Mesendoderm (in vitro differentiated cells): ENCODE data around the gene TIMM13.

Experiments
- DNase-seq: peaks from one replicate; pipeline ENCODE4 v3.0.0; 2013
- H2AK5ac ChIP-seq: 2 replicates; pipeline ENCODE4 v1.6.1; 2013; ENCODE audit warnings: low read length, inconsistent platforms
- H2BK120ac ChIP-seq: 2 replicates; pipeline ENCODE4 v1.6.1; 2013; ENCODE audit warnings: low read depth, mild to moderate bottlenecking, low read length, moderate library complexity, mixed read lengths
- H2BK15ac ChIP-seq: replicated peaks from 2 replicates; pipeline ENCODE4 v1.6.1; 2013; ENCODE audit warnings: low read depth, mild to moderate bottlenecking, moderate library complexity
- H2BK5ac ChIP-seq: 2 replicates; pipeline ENCODE4 v1.6.1; 2013; ENCODE audit warnings: low read length, inconsistent platforms
- H3K18ac ChIP-seq: 2 replicates; pipeline ENCODE4 v1.6.1; 2013; ENCODE audit warnings: mild to moderate bottlenecking, low read length, mixed read lengths
- H3K23ac ChIP-seq: one replicate; pipeline ENCODE4 v1.6.1; 2013; ENCODE audit warnings: low read length
- H3K27ac ChIP-seq: 2 replicates; pipeline ENCODE4 v1.5.1; 2013; ENCODE audit warnings: low read depth, mild to moderate bottlenecking, inconsistent platforms, low read length, moderate library complexity
- H3K27me3 ChIP-seq: 2 replicates; pipeline ENCODE4 v1.6.1; 2013; ENCODE audit warnings: low read length, control low read depth, mild to moderate bottlenecking, inconsistent platforms; ENCODE audit not compliant: insufficient read depth, poor library complexity
- H3K36me3 ChIP-seq: 2 replicates; pipeline ENCODE4 v1.6.1; 2013; ENCODE audit warnings: low read length, inconsistent platforms; ENCODE audit not compliant: control insufficient read depth, insufficient read depth
- H3K4ac ChIP-seq: one replicate; pipeline ENCODE4 v1.6.1; 2013; ENCODE audit warnings: low read depth, mild to moderate bottlenecking, low read length, moderate library complexity
- H3K4me1 ChIP-seq: 2 replicates; pipeline ENCODE4 v1.6.1; 2013; ENCODE audit warnings: low read depth, low read length, inconsistent platforms; ENCODE audit not compliant: control insufficient read depth
- H3K4me2 ChIP-seq: 2 replicates; pipeline ENCODE4 v1.6.1; 2013; ENCODE audit warnings: low read length
- H3K4me3 ChIP-seq: 2 replicates; pipeline ENCODE4 v1.5.1; 2013; ENCODE audit warnings: mild to moderate bottlenecking, low read length
- H3K56ac ChIP-seq: one replicate; pipeline ENCODE4 v1.6.1; 2013; ENCODE audit warnings: low read length
- H3K79me1 ChIP-seq: 2 replicates; pipeline ENCODE4 v1.6.1; 2013; ENCODE audit warnings: low read length, inconsistent platforms
- H3K79me2 ChIP-seq: 2 replicates; pipeline ENCODE4 v1.6.1; 2013; ENCODE audit warnings: mild to moderate bottlenecking, low read length; ENCODE audit not compliant: control insufficient read depth, insufficient read depth
- H3K9ac ChIP-seq: 2 replicates; pipeline ENCODE4 v1.6.1; 2013; ENCODE audit warnings: low read length, inconsistent platforms
- H4K5ac ChIP-seq: one replicate; pipeline ENCODE4 v1.6.1; 2013; ENCODE audit warnings: low read length
- H4K8ac ChIP-seq: one replicate; pipeline ENCODE4 v1.6.1; 2013; ENCODE audit warnings: low read depth, mild to moderate bottlenecking, control low read depth, low read length, moderate library complexity
- WGBS: extraction: QIAGEN DNeasy Blood & Tissue Kit; methylation state at CpG from one replicate; pipeline ENCODE4 v1.1.7; 2013; ENCODE audit warnings: low lambda C conversion rate, missing lambda C conversion rate; ENCODE audit not compliant: insufficient coverage; ENCODE audit errors: extremely low coverage; 5-methylcytosine and 5-hydroxymethylcytosine counted together

The TIMM13 gene

GRCh38 chr19:2453431-2454025 is 26.1 kb upstream of the TIMM13 start:
- WGBS: no CpG with 5 or more reads among the region's 19 CpGs

GRCh38 chr19:2451741-2452140 is 24.4 kb upstream of the TIMM13 start:
- H3K56ac ChIP-seq: no peak overlapping the region
- H4K8ac ChIP-seq: no peak overlapping the region
- H3K4ac ChIP-seq: no peak overlapping the region
- no peaks in the 10 kb centered on the region for H3K27me3 ChIP-seq
- no peak overlapping the region for H2BK120ac ChIP-seq
- WGBS: no CpG with 5 or more reads among the region's 18 CpGs
- DNase-seq: no peak
- H3K36me3 ChIP-seq: no peaks in the 10 kb centered on the region
- H2BK5ac ChIP-seq: no peak overlapping the region
- no peak overlapping the region for H3K18ac ChIP-seq
- H3K79me1 ChIP-seq: peaks cover 18% of the 10 kb centered on the region
- no peak overlapping the region for H2AK5ac ChIP-seq
- H3K27ac ChIP-seq: no peak overlapping the region
- H2BK15ac ChIP-seq: no peak overlapping the region
- no peaks in the 10 kb centered on the region for H3K4me1 ChIP-seq
- no peak overlapping the region for H3K9ac ChIP-seq
- no peak overlapping the region for H4K5ac ChIP-seq
- H3K4me2 ChIP-seq: no peak overlapping the region
- H3K23ac ChIP-seq: no peak overlapping the region
- H3K4me3 ChIP-seq: no peak overlapping the region
- peaks cover 89% of the 10 kb centered on the region for H3K79me2 ChIP-seq

More at GRCh38 chr19:2453431-2454025, 26.1 kb upstream of the TIMM13 start:
- Histone ChIP-seq H2BK120ac (no peak overlapping the region), H3K4me2 (no peak overlapping the region), H3K23ac (no peak overlapping the region), H3K4me1 (no peaks in the 10 kb centered on the region), H3K4me3 (no peak overlapping the region), H4K5ac (no peak overlapping the region), H3K18ac (no peak overlapping the region), H3K27me3 (no peaks in the 10 kb centered on the region), H3K56ac (no peak overlapping the region), H2AK5ac (no peak overlapping the region), H3K79me1 (peaks cover 13% of the 10 kb centered on the region), H3K9ac (no peak overlapping the region), H2BK15ac (no peak overlapping the region), H3K4ac (no peak overlapping the region), H3K79me2 (peaks cover 74% of the 10 kb centered on the region), H2BK5ac (no peak overlapping the region), H4K8ac (no peak overlapping the region), H3K36me3 (no peaks in the 10 kb centered on the region), H3K27ac (no peak overlapping the region)
- no peak for DNase-seq

- H3K27ac ChIP-seq: no peak overlapping the region
- no peak overlapping the region for H2BK15ac ChIP-seq
- H4K8ac ChIP-seq: no peak overlapping the region
- no peak overlapping the region for H3K23ac ChIP-seq
- no peak overlapping the region for H3K56ac ChIP-seq
- no peaks in the 10 kb centered on the region for H3K27me3 ChIP-seq
- H3K4ac ChIP-seq: no peak overlapping the region
- H3K4me1 ChIP-seq: no peaks in the 10 kb centered on the region
- H3K18ac ChIP-seq: no peak overlapping the region
- no peak overlapping the region for H3K4me2 ChIP-seq
- H3K79me1 ChIP-seq: peaks cover 20% of the 10 kb centered on the region
- H4K5ac ChIP-seq: no peak overlapping the region
- no peak for DNase-seq
- no CpG with 5 or more reads among the region's 7 CpGs for WGBS
- H2BK5ac ChIP-seq: no peak overlapping the region
- H3K79me2 ChIP-seq: peaks cover 89% of the 10 kb centered on the region
- H2BK120ac ChIP-seq: no peak overlapping the region
- no peak overlapping the region for H3K9ac ChIP-seq
- H3K4me3 ChIP-seq: no peak overlapping the region
- H3K36me3 ChIP-seq: no peaks in the 10 kb centered on the region
- no peak overlapping the region for H2AK5ac ChIP-seq
Measured at GRCh38 chr19:2451138-2451537, 23.8 kb upstream of the TIMM13 start.

GRCh38 chr19:2449019-2449418 is 21.6 kb upstream of the TIMM13 start:
- H2BK120ac ChIP-seq: no peak overlapping the region
- H2AK5ac ChIP-seq: no peak overlapping the region
- no peak overlapping the region for H4K5ac ChIP-seq
- H4K8ac ChIP-seq: no peak overlapping the region
- no peak overlapping the region for H3K56ac ChIP-seq
- no peak overlapping the region for H3K18ac ChIP-seq
- H3K4me1 ChIP-seq: no peaks in the 10 kb centered on the region
- DNase-seq: no peak
- no CpG with 5 or more reads among the region's 11 CpGs for WGBS
- H3K23ac ChIP-seq: no peak overlapping the region
- peaks cover 79% of the 10 kb centered on the region for H3K79me2 ChIP-seq
- no peak overlapping the region for H3K4me3 ChIP-seq
- no peak overlapping the region for H3K27ac ChIP-seq
- no peak overlapping the region for H2BK5ac ChIP-seq
- H3K9ac ChIP-seq: no peak overlapping the region
- no peak overlapping the region for H3K4me2 ChIP-seq
- no peaks in the 10 kb centered on the region for H3K36me3 ChIP-seq
- no peak overlapping the region for H2BK15ac ChIP-seq
- H3K27me3 ChIP-seq: no peaks in the 10 kb centered on the region
- H3K4ac ChIP-seq: no peak overlapping the region
- peaks cover 16% of the 10 kb centered on the region for H3K79me1 ChIP-seq

GRCh38 chr19:2446381-2446780 is 19.0 kb upstream of the TIMM13 start:
- Histone ChIP-seq H3K79me2 (peaks cover 69% of the 10 kb centered on the region), H3K9ac (no peak overlapping the region), H2BK5ac (no peak overlapping the region), H3K79me1 (peaks cover 24% of the 10 kb centered on the region), H3K4me1 (no peaks in the 10 kb centered on the region), H3K4me3 (no peak overlapping the region), H3K4ac (no peak overlapping the region), H3K27ac (no peak overlapping the region), H3K27me3 (no peaks in the 10 kb centered on the region), H3K23ac (no peak overlapping the region), H3K4me2 (no peak overlapping the region), H2BK120ac (no peak overlapping the region), H3K36me3 (peaks cover 9% of the 10 kb centered on the region), H4K5ac (no peak overlapping the region), H2BK15ac (no peak overlapping the region), H3K56ac (no peak overlapping the region), H2AK5ac (no peak overlapping the region), H3K18ac (no peak overlapping the region), H4K8ac (no peak overlapping the region)
- WGBS: no CpG with 5 or more reads among the region's 19 CpGs
- no peak for DNase-seq
